GM12892 (cell line): ENCODE data around the gene FGFR2.

Experiments used
- POLR2A ChIP-seq: IDR thresholded peaks from 2 replicates; pipeline ENCODE4 v1.6.1; 2011; ENCODE audit warnings: low read depth, low read length, control low read depth
- POLR2AphosphoS5 ChIP-seq: IDR thresholded peaks from 2 replicates; pipeline ENCODE4 v1.6.1; 2011; ENCODE audit warnings: low read depth, low read length, control low read depth
- TAF1 ChIP-seq: IDR thresholded peaks from 2 replicates; pipeline ENCODE4 v1.6.1; 2011; ENCODE audit warnings: low read depth, mild to moderate bottlenecking, control low read depth, low read length, borderline replicate concordance

GRCh38 chr10:121573538-121573941 lies 24.7 kb downstream of the FGFR2 start:
- no peak for TF ChIP-seq POLR2A
- TF ChIP-seq POLR2AphosphoS5: no peak
- no peak for TF ChIP-seq TAF1
